Endothelial cell (in vitro differentiated cells): ENCODE results near the gene DNAH3. TPM values are rescaled to one million over a fixed set of nuclear protein-coding genes. Genes with fewer than 3 reads are reported as not detected.

Source experiments
- DNase-seq: peaks from one replicate; pipeline ENCODE4 v3.0.0; 2021; ENCODE audit warnings: low spot score
- H3K27ac Mint-ChIP-seq: one replicate; pipeline ENCODE4 v1.8.0; 2021; ENCODE audit warnings: mixed read lengths, inconsistent platforms; ENCODE audit not compliant: unreplicated experiment
- H3K27me3 Mint-ChIP-seq: one replicate; pipeline ENCODE4 v1.8.0; 2021; ENCODE audit warnings: mild to moderate bottlenecking, moderate library complexity, mixed read lengths, inconsistent platforms; ENCODE audit not compliant: unreplicated experiment
- H3K36me3 Mint-ChIP-seq: one replicate; pipeline ENCODE4 v1.8.0; 2021; ENCODE audit warnings: mild to moderate bottlenecking, low read depth, mixed read lengths, inconsistent platforms; ENCODE audit not compliant: unreplicated experiment
- H3K4me1 Mint-ChIP-seq: one replicate; pipeline ENCODE4 v1.8.0; 2021; ENCODE audit warnings: mild to moderate bottlenecking, mixed read lengths, inconsistent platforms; ENCODE audit not compliant: unreplicated experiment
- H3K4me3 Mint-ChIP-seq: one replicate; pipeline ENCODE4 v1.8.0; 2021; ENCODE audit warnings: mild to moderate bottlenecking, mixed read lengths, inconsistent platforms; ENCODE audit not compliant: unreplicated experiment
- H3K9me3 Mint-ChIP-seq: one replicate; pipeline ENCODE4 v1.8.0; 2021; ENCODE audit warnings: mixed read lengths, inconsistent platforms; ENCODE audit not compliant: unreplicated experiment
- total RNA-seq: library from RNA; stranded (reverse); fragmentation: NEBNext Ultra II Directional; extraction: Animal tissue kit (Norgen Biotek cat#: 25700); gene quantifications from one replicate; pipeline ENCODE4 v1.2.1, GENCODE V29; 2021; ENCODE audit not compliant: unreplicated experiment
- TF ChIP-seq, protein P1 (sequence below): fragments of 200-600 bp; sonication (generic); IDR thresholded peaks from one replicate; pipeline ENCODE4 v1.5.0; 2021; ENCODE audit warnings: antibody characterized with exemption; ENCODE audit not compliant: unreplicated experiment

DNAH3 gene
- total RNA-seq, 1 donor from 2014 or later = 0.05 TPM

DNA sequence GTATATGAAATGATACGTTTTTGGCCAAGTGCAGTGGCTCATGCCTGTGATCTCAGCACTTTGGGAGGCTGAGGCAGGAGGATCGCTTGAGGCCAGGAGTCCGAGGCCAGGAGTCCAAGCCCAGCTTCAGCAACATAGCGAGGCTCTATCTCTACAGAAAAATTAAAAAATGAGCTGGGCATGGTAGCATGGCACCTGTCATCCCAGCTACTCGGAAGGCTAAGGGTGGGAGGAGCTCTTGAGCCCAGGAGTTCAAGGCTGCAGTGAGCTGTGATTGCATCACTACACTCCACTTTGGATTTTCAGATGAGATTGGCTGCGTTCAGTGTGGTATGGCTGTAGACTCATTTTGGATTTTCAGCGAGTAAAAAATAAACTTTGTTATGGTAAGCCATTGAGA is 112.4 kb downstream of the DNAH3 start:
- H3K27ac Mint-ChIP-seq = no peak overlapping the region
- H3K4me3 Mint-ChIP-seq = no peak overlapping the region
- DNase-seq = no peak
- no peaks in the 10 kb centered on the region for H3K36me3 Mint-ChIP-seq
- TF ChIP-seq, protein P1, sequence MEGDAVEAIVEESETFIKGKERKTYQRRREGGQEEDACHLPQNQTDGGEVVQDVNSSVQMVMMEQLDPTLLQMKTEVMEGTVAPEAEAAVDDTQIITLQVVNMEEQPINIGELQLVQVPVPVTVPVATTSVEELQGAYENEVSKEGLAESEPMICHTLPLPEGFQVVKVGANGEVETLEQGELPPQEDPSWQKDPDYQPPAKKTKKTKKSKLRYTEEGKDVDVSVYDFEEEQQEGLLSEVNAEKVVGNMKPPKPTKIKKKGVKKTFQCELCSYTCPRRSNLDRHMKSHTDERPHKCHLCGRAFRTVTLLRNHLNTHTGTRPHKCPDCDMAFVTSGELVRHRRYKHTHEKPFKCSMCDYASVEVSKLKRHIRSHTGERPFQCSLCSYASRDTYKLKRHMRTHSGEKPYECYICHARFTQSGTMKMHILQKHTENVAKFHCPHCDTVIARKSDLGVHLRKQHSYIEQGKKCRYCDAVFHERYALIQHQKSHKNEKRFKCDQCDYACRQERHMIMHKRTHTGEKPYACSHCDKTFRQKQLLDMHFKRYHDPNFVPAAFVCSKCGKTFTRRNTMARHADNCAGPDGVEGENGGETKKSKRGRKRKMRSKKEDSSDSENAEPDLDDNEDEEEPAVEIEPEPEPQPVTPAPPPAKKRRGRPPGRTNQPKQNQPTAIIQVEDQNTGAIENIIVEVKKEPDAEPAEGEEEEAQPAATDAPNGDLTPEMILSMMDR = no peak
- H3K27me3 Mint-ChIP-seq = peaks cover 1% of the 10 kb centered on the region
- H3K9me3 Mint-ChIP-seq = no peaks in the 10 kb centered on the region
- no peaks in the 10 kb centered on the region for H3K4me1 Mint-ChIP-seq

GRCh38 chr16:21037736-21038135 is 112.9 kb downstream of the DNAH3 start:
- no peaks in the 10 kb centered on the region for H3K4me1 Mint-ChIP-seq
- no peak for DNase-seq
- no peak overlapping the region for H3K4me3 Mint-ChIP-seq
- TF ChIP-seq, protein P1 = no peak
- peaks cover under 1% of the 10 kb centered on the region for H3K27me3 Mint-ChIP-seq
- no peak overlapping the region for H3K27ac Mint-ChIP-seq
- H3K9me3 Mint-ChIP-seq = no peaks in the 10 kb centered on the region
- no peaks in the 10 kb centered on the region for H3K36me3 Mint-ChIP-seq

DNA sequence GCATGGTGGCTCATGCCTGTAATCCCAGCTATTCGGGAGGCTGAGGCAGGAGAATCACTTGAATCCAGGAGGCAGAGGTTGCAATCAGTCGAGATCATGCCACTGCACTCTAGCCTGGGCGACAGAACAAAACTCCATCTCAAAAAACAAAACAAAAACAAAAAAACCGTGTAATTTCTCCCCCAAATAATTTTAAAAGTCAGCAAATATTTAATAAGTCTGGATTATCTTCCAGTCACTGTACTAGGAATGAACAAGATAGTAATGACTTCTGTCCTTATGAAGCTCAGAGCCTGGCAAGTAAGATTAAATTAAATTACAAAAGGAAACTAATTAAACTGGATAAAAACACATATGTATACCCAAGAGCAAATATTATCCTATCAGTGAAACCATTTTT is 113.5 kb downstream of the DNAH3 start:
- DNase-seq = no peak
- no peaks in the 10 kb centered on the region for H3K9me3 Mint-ChIP-seq

GRCh38 chr16:21036471-21036870 is 114.2 kb downstream of the DNAH3 start:
- TF ChIP-seq, protein P1 = no peak
- no peak for DNase-seq
- H3K27me3 Mint-ChIP-seq = peaks cover 2% of the 10 kb centered on the region
- no peaks in the 10 kb centered on the region for H3K36me3 Mint-ChIP-seq
- no peaks in the 10 kb centered on the region for H3K4me1 Mint-ChIP-seq
- no peaks in the 10 kb centered on the region for H3K9me3 Mint-ChIP-seq
- no peak overlapping the region for H3K4me3 Mint-ChIP-seq
- H3K27ac Mint-ChIP-seq = no peak overlapping the region

More for the DNA sequence above, 113.5 kb downstream of the DNAH3 start:
- Mint-ChIP-seq H3K4me3 (no peak overlapping the region), H3K36me3 (no peaks in the 10 kb centered on the region), H3K27me3 (no peaks in the 10 kb centered on the region), H3K27ac (no peak overlapping the region), H3K4me1 (no peaks in the 10 kb centered on the region)
- TF ChIP-seq, protein P1 = no peak

- Mint-ChIP-seq H3K4me3 (no peak overlapping the region), H3K4me1 (no peaks in the 10 kb centered on the region)
Measured at GRCh38 chr16:21033704-21034103, 116.9 kb downstream of the DNAH3 start.

More at GRCh38 chr16:21033704-21034103, 116.9 kb downstream of the DNAH3 start:
- no peaks in the 10 kb centered on the region for H3K36me3 Mint-ChIP-seq
- H3K27me3 Mint-ChIP-seq = peaks cover 2% of the 10 kb centered on the region
- H3K27ac Mint-ChIP-seq = no peak overlapping the region
- TF ChIP-seq, protein P1 = no peak
- H3K9me3 Mint-ChIP-seq = no peaks in the 10 kb centered on the region
- no peak for DNase-seq
